Adrenal gland (tissue), 12 donors: Measurements from ENCODE around the gene TPSD1. TPM values are rescaled to one million over a fixed set of nuclear protein-coding genes. Genes with fewer than 3 reads are reported as not detected.

ENCODE experiments used
- DNase-seq, 7 donors: peaks; one replicate each; pipeline ENCODE4 v3.0.0-alpha.2; 2019 to 2020
- H3K27ac ChIP-seq, 5 donors: fragments of 200-600 bp; sonication (generic) in 4 of 5; 1 replicate in 3 of 5; 2 replicates in 2 of 5; pipeline versions ENCODE4 v1.5.1 to v1.8.0; 2016 to 2020; ENCODE audit warnings: mild to moderate bottlenecking in 1 of 5
- H3K27me3 ChIP-seq: fragments of 200-600 bp; 2 replicates; pipeline ENCODE4 v1.8.0; 2021
- H3K36me3 ChIP-seq, 2 donors: fragments of 200-600 bp; replicated peaks in 1 of 2; 1 replicate in 1 of 2; 2 replicates in 1 of 2; pipeline versions ENCODE4 v1.5.1 to v1.8.0; 2018 to 2022
- H3K4me1 ChIP-seq, 2 donors: fragments of 200-600 bp; replicated peaks in 1 of 2; 1 replicate in 1 of 2; 2 replicates in 1 of 2; pipeline versions ENCODE4 v1.5.1 to v1.8.0; 2018 to 2021
- H3K4me3 ChIP-seq, 4 donors: fragments of 200-600 bp; sonication (generic) in 3 of 4; one replicate each; pipeline ENCODE4 v1.5.1; 2016 to 2018
- H3K9me3 ChIP-seq, 3 donors: fragments of 200-600 bp; sonication (generic) in 1 of 3; replicated peaks in 1 of 3; 1 replicate in 2 of 3; 2 replicates in 1 of 3; pipeline versions ENCODE4 v1.5.1 to v1.8.0; 2016 to 2021
- CTCF ChIP-seq, 6 experiments: fragments of 450-650 bp in 4 of 6; fragments of 200-600 bp in 2 of 6; sonication (generic) in 1 of 6; IDR thresholded peaks; 1 replicate in 5 of 6; 2 replicates in 1 of 6; pipeline versions ENCODE4 v1.5.1 to v1.8.0; 2016 to 2021; ENCODE audit warnings: antibody characterized with exemption in 6 of 6, mild to moderate bottlenecking in 2 of 6, moderate library complexity in 1 of 6
- POLR2A ChIP-seq, 2 donors: fragments of 450-650 bp; IDR thresholded peaks; one replicate each; pipeline ENCODE4 v1.6.1; 2017; ENCODE audit warnings: antibody characterized with exemption in 2 of 2, mild to moderate bottlenecking in 2 of 2, moderate library complexity in 1 of 2
- WGBS, 4 donors: extraction: QIAGEN DNeasy Blood & Tissue Kit in 2 of 4; methylation state at CpG; one replicate each; pipeline versions ENCODE4 v1.1.5 to v1.1.7; 2013 to 2017; 5-methylcytosine and 5-hydroxymethylcytosine counted together
- intact Hi-C, 2 donors: fragments of 100-400 bp; cut with DNase I; formaldehyde crosslinking; loops; one replicate each; pipeline versions ENCODE4 v1.14.1 to v1.15.0; 2022 to 2023
- polyA plus RNA-seq, 3 donors: library from polyadenylated mRNA; stranded (reverse); fragments of 200-250 nt in 2 of 3; fragments of 350-450 nt in 1 of 3; fragmentation: Illumina TruSeq in 1 of 3; extraction: RNeasy Lipid Tissue Mini Kit (QIAGEN cat#74804) in 1 of 3; gene quantifications; one replicate each; pipeline ENCODE4 v1.2.3, GENCODE V29; 2013 to 2014
- total RNA-seq, 9 donors: library from RNA; depleted of rRNA in 4 of 9; stranded (reverse); fragments of >200 nt in 4 of 9; fragments of 120-200 nt in 1 of 9; fragmentation: NEBNext Ultra II Directional in 1 of 9; extraction: Animal tissue kit (Norgen Biotek cat#: 25700) in 1 of 9; gene quantifications; one replicate each; pipeline versions ENCODE4 v1.1.0 to v1.2.4, GENCODE V29; 2013 to 2023
- donor health status: healthy with polysubstance abuse.
- donor health status: Bipolar disorder and iron deficiency.
- donor health status: DM: yes; HTN: yes; CAD: no.
- donor health status: DM: no; HTN: no; CAD: no.
- donor health status: DM: no; HTN: no; CAD: no.
- donor health status: DM: yes; HTN: yes; CAD: no.

Gene TPSD1
- total and polyA plus RNA-seq, 12 donors = 0.24 TPM; not detected in 11

GRCh38 chr16:1209081-1209480 is 46.8 kb upstream of the TPSD1 start:
- intact Hi-C loops = no loop called here
- Histone ChIP-seq H3K9me3 (no peaks in the 10 kb centered on the region), H3K36me3 (peaks cover 0 to 14% of the 10 kb centered on the region in 2 donors), H3K4me1 (no peaks in the 10 kb centered on the region), H3K4me3 (no peak overlapping the region), H3K27me3 (no peaks in the 10 kb centered on the region), H3K27ac (no peak overlapping the region)
- WGBS, 4 donors = 94 to 96% (median 95%) methylated on average over 12 to 43 of the region's 43 CpGs
- TF ChIP-seq POLR2A (IDR thresholded peaks at IDR 0.05) (no peak), CTCF (IDR thresholded peaks at IDR 0.05) (no peak)
- no peak for DNase-seq

- intact Hi-C loops = no loop called here
- H3K4me1 ChIP-seq = no peaks in the 10 kb centered on the region
- 82 to 83% (median 82%) methylated on average over 4 to 23 of the region's 23 CpGs for whole genome bisulfite sequencing, 4 donors
- H3K27me3 ChIP-seq = no peaks in the 10 kb centered on the region
- no peaks in the 10 kb centered on the region for H3K9me3 ChIP-seq
- peaks cover 0 to 14% of the 10 kb centered on the region in 2 donors for H3K36me3 ChIP-seq
- H3K27ac ChIP-seq = no peak overlapping the region
- H3K4me3 ChIP-seq = no peak overlapping the region
- no peak for DNase-seq
- no peak for TF ChIP-seq CTCF (IDR thresholded peaks at IDR 0.05)
- no peak for TF ChIP-seq POLR2A (IDR thresholded peaks at IDR 0.05)
These were observed 45.4 kb upstream of the TPSD1 start for GRCh38 chr16:1210461-1210860.

GRCh38 chr16:1211451-1212268 is 44.2 kb upstream of the TPSD1 start:
- Histone ChIP-seq H3K9me3 (no peaks in the 10 kb centered on the region), H3K4me3 (no peak overlapping the region), H3K27ac (no peak overlapping the region), H3K4me1 (no peaks in the 10 kb centered on the region), H3K27me3 (no peaks in the 10 kb centered on the region), H3K36me3 (peaks cover 0 to 14% of the 10 kb centered on the region in 2 donors)
- intact Hi-C loops = no loop called here
- TF ChIP-seq CTCF (IDR thresholded peaks at IDR 0.05) (no peak), POLR2A (IDR thresholded peaks at IDR 0.05) (no peak)
- WGBS, 4 donors = 94 to 97% (median 95%) methylated on average over 27 to 65 of the region's 65 CpGs
- DNase-seq = no peak

DNA sequence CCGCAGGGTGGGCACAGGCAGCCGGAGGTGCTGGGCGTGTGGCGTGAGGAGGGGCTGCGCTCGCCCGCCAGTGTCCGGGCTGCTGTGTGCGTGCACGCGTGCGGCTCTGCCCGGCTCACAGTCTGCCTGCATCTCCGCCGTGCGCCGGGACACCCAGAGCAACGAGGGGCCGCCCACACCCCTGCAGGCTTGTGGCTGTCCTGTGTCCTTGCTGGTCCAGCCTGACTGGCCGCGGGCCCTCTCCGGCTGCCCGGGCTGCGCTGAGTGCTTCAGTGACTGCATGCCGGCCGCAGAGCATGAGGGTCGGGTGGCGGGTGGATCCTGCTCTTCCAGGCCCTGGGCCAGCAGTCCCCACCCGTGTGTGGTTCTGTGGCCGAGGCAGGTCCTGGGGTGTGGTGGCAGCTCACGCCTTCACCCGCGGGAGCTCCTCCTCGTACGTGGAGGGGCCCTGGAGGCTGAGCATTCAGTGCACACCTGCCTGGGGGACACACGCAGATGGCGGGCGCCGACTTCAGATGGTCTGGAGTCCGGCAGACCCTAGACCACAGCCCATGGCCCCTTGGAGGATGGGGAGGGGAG is 43.2 kb upstream of the TPSD1 start:
- DNase-seq = no peak
- peaks cover 0 to 24% of the 10 kb centered on the region in 2 donors for H3K36me3 ChIP-seq
- H3K27me3 ChIP-seq = no peaks in the 10 kb centered on the region
- H3K9me3 ChIP-seq = no peaks in the 10 kb centered on the region
- H3K4me3 ChIP-seq = no peak overlapping the region
- H3K4me1 ChIP-seq = no peaks in the 10 kb centered on the region
- TF ChIP-seq POLR2A (IDR thresholded peaks at IDR 0.05) = no peak
- TF ChIP-seq CTCF (IDR thresholded peaks at IDR 0.05) = no peak
- no peak overlapping the region for H3K27ac ChIP-seq
- 80 to 94% (median 92%) methylated on average over 3 to 40 of the region's 40 CpGs for WGBS, 4 donors
- intact Hi-C loops = no loop called here
